ENCODE measurements around the gene CSRP1.

- TF ChIP-seq POLR2AphosphoS5 (IDR thresholded peaks at IDR 0.05; ENCODE audit: low read depth, low read length) (no peak), TAF1 (IDR thresholded peaks at IDR 0.05; ENCODE audit: borderline replicate concordance, insufficient read depth, low read length) (no peak)
Observed at GRCh38 chr1:201459775-201460174, 47.1 kb downstream of the CSRP1 start.
